ENCODE results near the gene KRT78. TPM values are rescaled to one million over a fixed set of nuclear protein-coding genes. Genes with fewer than 3 reads are reported as not detected.

KRT78 gene
- total and polyA plus RNA-seq, 4 donors = 0.06 TPM; not detected in 3

DNA sequence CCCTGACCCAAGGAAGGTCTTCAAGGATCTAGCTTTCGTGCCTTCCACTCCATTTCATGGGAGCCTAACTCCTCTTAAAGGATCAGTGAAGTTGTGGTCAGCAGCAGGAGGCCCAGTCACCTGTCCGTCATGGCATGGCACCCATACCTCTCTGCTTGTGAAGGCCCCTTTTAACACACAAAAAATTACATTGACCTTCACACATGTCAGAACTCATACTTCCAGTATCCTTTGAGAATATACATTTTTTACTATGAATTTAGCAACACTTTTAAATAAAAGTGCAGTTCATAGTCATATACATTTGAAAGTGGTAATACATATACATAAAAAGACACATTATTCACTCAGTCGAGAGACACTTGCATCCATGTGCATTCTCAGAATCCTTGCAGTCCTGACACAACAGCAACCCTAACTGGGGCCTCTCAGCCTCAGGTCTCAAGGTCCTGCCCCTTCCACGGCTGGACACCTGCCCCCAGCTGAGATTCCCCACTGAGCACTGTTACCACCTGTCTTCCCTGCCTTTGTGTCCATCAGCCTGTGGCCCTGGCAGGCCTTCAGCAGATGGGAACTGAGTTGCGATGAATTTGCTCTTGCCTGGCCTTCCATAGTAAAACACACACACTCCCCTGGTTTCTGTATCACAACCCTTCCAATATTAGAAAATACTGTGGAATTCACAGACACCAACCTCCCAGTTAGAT lies 49.1 kb downstream of the KRT78 start:
- Histone ChIP-seq H3K36me3 (ENCODE audit: control insufficient read depth in 4 of 4, insufficient read depth in 3 of 4, low read depth in 1 of 4, low read length in 3 of 4) (no peaks in the 10 kb centered on the region), H3K9me3 (ENCODE audit: control insufficient read depth in 4 of 4, low read length in 3 of 4) (no peaks in the 10 kb centered on the region), H3K27ac (ENCODE audit: low read depth in 1 of 2, low read length in 2 of 2) (no peak overlapping the region), H3K27me3 (ENCODE audit: control insufficient read depth in 4 of 4, insufficient read depth in 4 of 4, low read length in 3 of 4) (no peaks in the 10 kb centered on the region), H3K9ac (ENCODE audit: low read depth in 1 of 2, low read length in 2 of 2) (no peak overlapping the region), H3K4me1 (ENCODE audit: control insufficient read depth in 4 of 4, insufficient read depth in 4 of 4, low read length in 3 of 4) (no peaks in the 10 kb centered on the region), H3K4me3 (ENCODE audit: low read depth in 1 of 3, low read length in 3 of 3) (no peak overlapping the region)
- DNase-seq (ENCODE audit: low spot score) = no peak
- 81% methylated on average over 5 of the region's 5 CpGs for WGBS
- no peak for TF ChIP-seq JUND (IDR thresholded peaks at IDR 0.05)
- TF ChIP-seq, protein P1, sequence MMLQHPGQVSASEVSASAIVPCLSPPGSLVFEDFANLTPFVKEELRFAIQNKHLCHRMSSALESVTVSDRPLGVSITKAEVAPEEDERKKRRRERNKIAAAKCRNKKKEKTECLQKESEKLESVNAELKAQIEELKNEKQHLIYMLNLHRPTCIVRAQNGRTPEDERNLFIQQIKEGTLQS (IDR thresholded peaks at IDR 0.05) = no peak
- TF ChIP-seq, protein P2, sequence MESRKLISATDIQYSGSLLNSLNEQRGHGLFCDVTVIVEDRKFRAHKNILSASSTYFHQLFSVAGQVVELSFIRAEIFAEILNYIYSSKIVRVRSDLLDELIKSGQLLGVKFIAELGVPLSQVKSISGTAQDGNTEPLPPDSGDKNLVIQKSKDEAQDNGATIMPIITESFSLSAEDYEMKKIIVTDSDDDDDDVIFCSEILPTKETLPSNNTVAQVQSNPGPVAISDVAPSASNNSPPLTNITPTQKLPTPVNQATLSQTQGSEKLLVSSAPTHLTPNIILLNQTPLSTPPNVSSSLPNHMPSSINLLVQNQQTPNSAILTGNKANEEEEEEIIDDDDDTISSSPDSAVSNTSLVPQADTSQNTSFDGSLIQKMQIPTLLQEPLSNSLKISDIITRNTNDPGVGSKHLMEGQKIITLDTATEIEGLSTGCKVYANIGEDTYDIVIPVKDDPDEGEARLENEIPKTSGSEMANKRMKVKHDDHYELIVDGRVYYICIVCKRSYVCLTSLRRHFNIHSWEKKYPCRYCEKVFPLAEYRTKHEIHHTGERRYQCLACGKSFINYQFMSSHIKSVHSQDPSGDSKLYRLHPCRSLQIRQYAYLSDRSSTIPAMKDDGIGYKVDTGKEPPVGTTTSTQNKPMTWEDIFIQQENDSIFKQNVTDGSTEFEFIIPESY (IDR thresholded peaks at IDR 0.05) = no peak
- TF ChIP-seq GABPA (IDR thresholded peaks at IDR 0.05 in 1 of 2, conservative IDR thresholded peaks at IDR 0.05 in 1 of 2) = no peak
- no peak for TF ChIP-seq HNF4G (IDR thresholded peaks at IDR 0.05)
- TF ChIP-seq EGR1 (IDR thresholded peaks at IDR 0.05; ENCODE audit: low read depth in 2 of 2) = no peak
- no peak for TF ChIP-seq NR2F2 (IDR thresholded peaks at IDR 0.05)
- TF ChIP-seq MAX (IDR thresholded peaks at IDR 0.05) = no peak
- TF ChIP-seq HNF4A (conservative IDR thresholded peaks at IDR 0.05) = no peak

DNA sequence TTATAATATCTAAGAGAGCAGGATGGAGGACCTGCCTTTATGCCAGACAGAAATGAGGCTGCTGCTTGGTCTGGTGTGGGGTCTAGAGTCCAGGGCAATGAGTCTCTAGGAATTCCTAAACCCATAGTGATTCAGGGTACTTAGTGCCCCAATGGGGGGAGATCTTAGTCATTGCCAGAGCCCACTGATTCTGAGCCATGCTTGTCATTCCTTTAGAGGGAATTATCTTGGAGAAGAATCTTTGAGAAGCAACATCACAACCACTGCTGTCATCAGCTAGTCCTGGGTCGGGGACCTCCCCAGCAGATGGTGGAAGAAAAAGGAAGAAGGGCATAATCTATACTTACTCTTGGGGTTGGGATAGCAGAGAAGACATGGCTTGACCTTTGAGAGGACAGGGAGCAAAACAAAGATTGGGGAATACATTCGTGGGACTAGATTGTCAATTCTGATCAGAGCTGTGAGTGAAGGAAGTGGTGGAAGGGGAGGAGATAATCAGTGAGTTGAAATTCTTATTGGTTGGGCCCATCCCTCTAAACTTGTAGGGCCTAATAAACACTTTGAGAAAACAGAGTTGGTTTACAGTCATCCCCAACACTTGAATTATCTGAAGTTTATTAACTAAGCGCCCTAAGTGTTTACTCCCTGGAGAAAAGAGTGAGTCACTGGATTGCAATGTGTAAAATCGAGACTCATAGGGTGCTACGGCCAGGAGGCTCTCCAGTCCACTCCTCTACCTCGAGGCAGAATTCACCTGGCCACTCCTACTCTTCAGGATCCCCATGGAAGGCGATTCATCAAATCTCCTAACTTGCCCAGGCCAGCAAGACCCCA lies 49.9 kb downstream of the KRT78 start:
- Histone ChIP-seq H3K4me3 (ENCODE audit: low read depth in 1 of 3, low read length in 3 of 3) (no peak overlapping the region), H3K9ac (ENCODE audit: low read depth in 1 of 2, low read length in 2 of 2) (no peak overlapping the region), H3K27ac (ENCODE audit: low read depth in 1 of 2, low read length in 2 of 2) (no peak overlapping the region), H3K36me3 (ENCODE audit: control insufficient read depth in 4 of 4, insufficient read depth in 3 of 4, low read depth in 1 of 4, low read length in 3 of 4) (no peaks in the 10 kb centered on the region), H3K27me3 (ENCODE audit: control insufficient read depth in 4 of 4, insufficient read depth in 4 of 4, low read length in 3 of 4) (no peaks in the 10 kb centered on the region), H3K9me3 (ENCODE audit: control insufficient read depth in 4 of 4, low read length in 3 of 4) (no peaks in the 10 kb centered on the region), H3K4me1 (ENCODE audit: control insufficient read depth in 4 of 4, insufficient read depth in 4 of 4, low read length in 3 of 4) (no peaks in the 10 kb centered on the region)
- WGBS = 58% methylated on average over 7 of the region's 7 CpGs
- TF ChIP-seq JUND (IDR thresholded peaks at IDR 0.05) = no peak
- no peak for DNase-seq (ENCODE audit: low spot score)

DNA sequence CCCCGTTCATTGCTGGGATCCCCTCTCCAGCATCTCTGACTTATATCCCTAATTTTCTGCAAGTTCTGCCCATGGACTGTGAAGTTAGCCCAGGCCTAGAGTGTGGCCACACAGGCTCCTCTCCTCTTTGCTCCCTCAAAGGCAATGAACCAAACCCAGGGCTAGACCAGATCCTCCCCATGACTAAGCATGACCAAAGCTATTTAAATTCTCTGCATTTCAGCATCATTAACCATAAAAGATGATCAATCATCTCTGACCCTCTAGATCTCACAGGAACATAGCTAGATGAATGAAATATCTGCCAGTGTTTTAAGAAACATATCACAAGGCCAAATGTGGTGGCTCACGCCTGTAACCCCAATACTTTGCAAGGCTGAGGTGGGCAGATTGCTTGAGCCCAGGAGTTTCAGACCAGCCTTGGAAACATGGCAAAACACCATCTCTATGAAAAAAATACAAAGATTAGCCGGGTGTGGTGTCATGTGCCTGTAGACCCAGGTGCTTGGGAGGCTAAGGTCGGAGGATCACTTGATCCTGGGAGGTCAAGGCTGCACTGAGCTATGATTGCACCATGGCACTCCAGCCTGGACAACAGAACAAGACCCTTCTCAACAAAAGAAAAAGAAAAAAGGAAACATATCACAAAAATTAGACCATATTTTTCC lies 50.7 kb downstream of the KRT78 start:
- TF ChIP-seq GABPA (IDR thresholded peaks at IDR 0.05 in 1 of 2, conservative IDR thresholded peaks at IDR 0.05 in 1 of 2) (no peak), FOXA2 (IDR thresholded peaks at IDR 0.05) (no peak), JUND (IDR thresholded peaks at IDR 0.05) (no peak), FOXA1 (IDR thresholded peaks at IDR 0.05) (no peak), HNF4A (conservative IDR thresholded peaks at IDR 0.05) (no peak), EGR1 (IDR thresholded peaks at IDR 0.05; ENCODE audit: low read depth in 2 of 2) (no peak), TAF1 (conservative IDR thresholded peaks at IDR 0.05) (no peak), RXRA (IDR thresholded peaks at IDR 0.05) (no peak), NR2F2 (IDR thresholded peaks at IDR 0.05) (no peak), HNF4G (IDR thresholded peaks at IDR 0.05) (no peak), RAD21 (IDR thresholded peaks at IDR 0.05) (no peak), SP1 (IDR thresholded peaks at IDR 0.05) (no peak), YY1 (IDR thresholded peaks at IDR 0.05) (no peak), MAX (IDR thresholded peaks at IDR 0.05) (no peak)
- TF ChIP-seq, protein P2 (IDR thresholded peaks at IDR 0.05) = no peak
- TF ChIP-seq, protein P1 (IDR thresholded peaks at IDR 0.05) = no peak

More for the DNA sequence above, 50.7 kb downstream of the KRT78 start:
- Histone ChIP-seq H3K9ac (ENCODE audit: low read depth in 1 of 2, low read length in 2 of 2) (no peak overlapping the region), H3K27me3 (ENCODE audit: control insufficient read depth in 4 of 4, insufficient read depth in 4 of 4, low read length in 3 of 4) (no peaks in the 10 kb centered on the region), H3K9me3 (ENCODE audit: control insufficient read depth in 4 of 4, low read length in 3 of 4) (no peaks in the 10 kb centered on the region), H3K36me3 (ENCODE audit: control insufficient read depth in 4 of 4, insufficient read depth in 3 of 4, low read depth in 1 of 4, low read length in 3 of 4) (no peaks in the 10 kb centered on the region), H3K27ac (ENCODE audit: low read depth in 1 of 2, low read length in 2 of 2) (no peak overlapping the region), H3K4me1 (ENCODE audit: control insufficient read depth in 4 of 4, insufficient read depth in 4 of 4, low read length in 3 of 4) (no peaks in the 10 kb centered on the region), H3K4me3 (ENCODE audit: low read depth in 1 of 3, low read length in 3 of 3) (no peak overlapping the region)
- no peak for DNase-seq (ENCODE audit: low spot score)
- WGBS = 85% methylated on average over 4 of the region's 4 CpGs
